Measurements from ENCODE around the gene UBR3.

Gene UBR3

GRCh38 chr2:170084820-170085491 lies 257.7 kb downstream of the UBR3 start:
- DNase-seq (ENCODE audit: insufficient read length, low spot score), result no peak
- TF ChIP-seq POLR2A (IDR thresholded peaks at IDR 0.05; ENCODE audit: low read depth, low read length) (no peak), POU2F2 (IDR thresholded peaks at IDR 0.05; ENCODE audit: low read depth, low read length) (no peak), TAF1 (IDR thresholded peaks at IDR 0.05; ENCODE audit: low read depth, low read length) (no peak), PAX5 (IDR thresholded peaks at IDR 0.05; ENCODE audit: insufficient read depth, low read length, severe bottlenecking) (no peak), SPI1 (IDR thresholded peaks at IDR 0.05; ENCODE audit: low read depth, low read length) (no peak), POLR2AphosphoS5 (IDR thresholded peaks at IDR 0.05; ENCODE audit: low read depth, low read length) (no peak)
- no peak for FAIRE-seq

GRCh38 chr2:170086117-170086688 lies 258.9 kb downstream of the UBR3 start:
- DNase-seq (ENCODE audit: insufficient read length, low spot score), result no peak
- TF ChIP-seq POLR2A (IDR thresholded peaks at IDR 0.05; ENCODE audit: low read depth, low read length) (no peak), PAX5 (IDR thresholded peaks at IDR 0.05; ENCODE audit: insufficient read depth, low read length, severe bottlenecking) (no peak)
- peak; percentile 23 for FAIRE-seq

- DNase-seq (ENCODE audit: insufficient read length, low spot score) (no peak), FAIRE-seq (no peak)
- TF ChIP-seq POLR2A (IDR thresholded peaks at IDR 0.05; ENCODE audit: low read depth, low read length) (no peak), SPI1 (IDR thresholded peaks at IDR 0.05; ENCODE audit: low read depth, low read length) (no peak), POU2F2 (IDR thresholded peaks at IDR 0.05; ENCODE audit: low read depth, low read length) (no peak), PAX5 (IDR thresholded peaks at IDR 0.05; ENCODE audit: insufficient read depth, low read length, severe bottlenecking) (no peak), TAF1 (IDR thresholded peaks at IDR 0.05; ENCODE audit: low read depth, low read length) (no peak), POLR2AphosphoS5 (IDR thresholded peaks at IDR 0.05; ENCODE audit: low read depth, low read length) (no peak)
Measured at GRCh38 chr2:170086751-170087412, 259.6 kb downstream of the UBR3 start.

GRCh38 chr2:170087413-170087793 lies 260.1 kb downstream of the UBR3 start:
- FAIRE-seq (no peak), DNase-seq (ENCODE audit: insufficient read length, low spot score) (no peak)
- TF ChIP-seq POLR2A (IDR thresholded peaks at IDR 0.05; ENCODE audit: low read depth, low read length) (no peak), PAX5 (IDR thresholded peaks at IDR 0.05; ENCODE audit: insufficient read depth, low read length, severe bottlenecking) (no peak), POU2F2 (IDR thresholded peaks at IDR 0.05; ENCODE audit: low read depth, low read length) (no peak), SPI1 (IDR thresholded peaks at IDR 0.05; ENCODE audit: low read depth, low read length) (no peak), TAF1 (IDR thresholded peaks at IDR 0.05; ENCODE audit: low read depth, low read length) (no peak), POLR2AphosphoS5 (IDR thresholded peaks at IDR 0.05; ENCODE audit: low read depth, low read length) (no peak)

- no peak for DNase-seq (ENCODE audit: insufficient read length, low spot score)
- no peak for FAIRE-seq
- TF ChIP-seq PAX5 (IDR thresholded peaks at IDR 0.05; ENCODE audit: insufficient read depth, low read length, severe bottlenecking) (no peak), POU2F2 (IDR thresholded peaks at IDR 0.05; ENCODE audit: low read depth, low read length) (no peak), POLR2AphosphoS5 (IDR thresholded peaks at IDR 0.05; ENCODE audit: low read depth, low read length) (no peak), POLR2A (IDR thresholded peaks at IDR 0.05; ENCODE audit: low read depth, low read length) (no peak), SPI1 (IDR thresholded peaks at IDR 0.05; ENCODE audit: low read depth, low read length) (no peak), TAF1 (IDR thresholded peaks at IDR 0.05; ENCODE audit: low read depth, low read length) (no peak)
Measured at GRCh38 chr2:170088776-170089175, 261.5 kb downstream of the UBR3 start.

- DNase-seq (ENCODE audit: insufficient read length, low spot score) (no peak), FAIRE-seq (no peak)
- no peak for TF ChIP-seq TAF1 (IDR thresholded peaks at IDR 0.05; ENCODE audit: low read depth, low read length)
- TF ChIP-seq POU2F2 (IDR thresholded peaks at IDR 0.05; ENCODE audit: low read depth, low read length), result no peak
- no peak for TF ChIP-seq POLR2AphosphoS5 (IDR thresholded peaks at IDR 0.05; ENCODE audit: low read depth, low read length)
Measured at GRCh38 chr2:170090229-170090628, 263.0 kb downstream of the UBR3 start.

- DNase-seq (ENCODE audit: insufficient read length, low spot score) (no peak), FAIRE-seq (no peak)
- no peak for TF ChIP-seq SPI1 (IDR thresholded peaks at IDR 0.05; ENCODE audit: low read depth, low read length)
- no peak for TF ChIP-seq POU2F2 (IDR thresholded peaks at IDR 0.05; ENCODE audit: low read depth, low read length)
- TF ChIP-seq PAX5 (IDR thresholded peaks at IDR 0.05; ENCODE audit: insufficient read depth, low read length, severe bottlenecking), result no peak
- TF ChIP-seq POLR2AphosphoS5 (IDR thresholded peaks at IDR 0.05; ENCODE audit: low read depth, low read length), result no peak
- no peak for TF ChIP-seq TAF1 (IDR thresholded peaks at IDR 0.05; ENCODE audit: low read depth, low read length)
- TF ChIP-seq POLR2A (IDR thresholded peaks at IDR 0.05; ENCODE audit: low read depth, low read length), result no peak
Measured at GRCh38 chr2:170091436-170091835, 264.2 kb downstream of the UBR3 start.

- peak; percentile 31 for FAIRE-seq
- DNase-seq (ENCODE audit: insufficient read length, low spot score), result no peak
- TF ChIP-seq SPI1 (IDR thresholded peaks at IDR 0.05; ENCODE audit: low read depth, low read length) (no peak), POU2F2 (IDR thresholded peaks at IDR 0.05; ENCODE audit: low read depth, low read length) (no peak), PAX5 (IDR thresholded peaks at IDR 0.05; ENCODE audit: insufficient read depth, low read length, severe bottlenecking) (no peak), POLR2AphosphoS5 (IDR thresholded peaks at IDR 0.05; ENCODE audit: low read depth, low read length) (no peak), POLR2A (IDR thresholded peaks at IDR 0.05; ENCODE audit: low read depth, low read length) (no peak), TAF1 (IDR thresholded peaks at IDR 0.05; ENCODE audit: low read depth, low read length) (no peak)
Measured at GRCh38 chr2:170092436-170093060, 265.3 kb downstream of the UBR3 start.

- TF ChIP-seq TAF1 (IDR thresholded peaks at IDR 0.05; ENCODE audit: low read depth, low read length), result no peak
- no peak for TF ChIP-seq PAX5 (IDR thresholded peaks at IDR 0.05; ENCODE audit: insufficient read depth, low read length, severe bottlenecking)
- no peak for TF ChIP-seq POU2F2 (IDR thresholded peaks at IDR 0.05; ENCODE audit: low read depth, low read length)
- no peak for TF ChIP-seq POLR2AphosphoS5 (IDR thresholded peaks at IDR 0.05; ENCODE audit: low read depth, low read length)
- no peak for TF ChIP-seq POLR2A (IDR thresholded peaks at IDR 0.05; ENCODE audit: low read depth, low read length)
- no peak for DNase-seq (ENCODE audit: insufficient read length, low spot score)
- no peak for FAIRE-seq
Measured at GRCh38 chr2:170095380-170095779, 268.1 kb downstream of the UBR3 start.

Measured in GM12891 (cell line).